Renal cortex interstitium (tissue), 11 donors: ENCODE data around the gene BGN. TPM values are rescaled to one million over a fixed set of nuclear protein-coding genes. Genes with fewer than 3 reads are reported as not detected.
A peak's percentile ranks its signal among the peaks of the same experiment; 100 is the strongest.

Source experiments
- DNase-seq, 11 donors: peaks; one replicate each; pipeline ENCODE4 v3.0.0-alpha.2; 2013; ENCODE audit warnings: low read depth in 9 of 11, low spot score in 4 of 11; ENCODE audit errors: extremely low read depth in 1 of 11
- polyA plus RNA-seq, 3 donors: library from polyadenylated mRNA; unstranded; fragments of 120-200 nt; gene quantifications; one replicate each; pipeline ENCODE4 v1.2.1, GENCODE V29; 2013; ENCODE audit not compliant: insufficient read length in 3 of 3

Gene BGN
- polyA plus RNA-seq, 3 donors: 154 to 178 (median 162) TPM

DNA sequence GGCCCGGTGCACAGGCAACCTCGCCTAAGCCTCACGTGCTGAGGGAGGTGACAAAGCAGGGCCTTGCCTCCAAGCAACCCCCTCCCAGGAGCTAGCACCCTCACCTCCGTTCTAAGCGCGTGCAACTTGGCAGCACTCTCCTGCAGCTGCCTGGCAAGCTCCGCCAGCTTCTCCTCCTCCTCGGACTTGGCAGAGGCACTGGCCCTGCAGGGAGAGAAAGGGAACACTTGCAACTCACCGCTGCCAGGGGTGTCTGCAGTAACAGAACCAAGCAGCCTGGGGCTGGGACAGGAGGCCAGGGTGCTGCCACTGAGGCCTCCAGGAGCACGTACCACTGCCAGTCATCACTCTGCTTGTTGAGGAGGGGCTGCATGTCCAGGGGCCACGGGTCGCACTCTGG is 38.6 kb upstream of the BGN start:
- no peak for DNase-seq

DNA sequence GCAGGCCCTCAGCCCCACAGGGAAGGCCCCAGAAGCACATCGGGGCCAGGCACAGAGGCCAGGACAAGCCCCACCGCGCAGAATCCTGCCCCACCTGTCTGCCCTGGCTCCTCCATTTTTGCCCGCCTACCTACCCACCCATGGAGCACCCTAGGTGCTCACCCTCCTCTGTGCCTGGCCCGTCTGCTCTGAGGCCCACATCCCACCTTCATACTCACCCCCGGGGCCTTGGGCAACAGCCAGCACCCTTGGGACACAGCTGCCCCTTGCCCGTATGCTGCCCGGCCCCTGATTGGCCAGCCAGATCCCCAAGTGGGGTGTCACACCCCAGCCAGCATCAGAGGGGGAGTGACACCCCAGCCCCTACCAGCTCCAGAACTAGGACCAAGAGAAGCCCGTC is 38.1 kb upstream of the BGN start:
- DNase-seq: no peak

DNA sequence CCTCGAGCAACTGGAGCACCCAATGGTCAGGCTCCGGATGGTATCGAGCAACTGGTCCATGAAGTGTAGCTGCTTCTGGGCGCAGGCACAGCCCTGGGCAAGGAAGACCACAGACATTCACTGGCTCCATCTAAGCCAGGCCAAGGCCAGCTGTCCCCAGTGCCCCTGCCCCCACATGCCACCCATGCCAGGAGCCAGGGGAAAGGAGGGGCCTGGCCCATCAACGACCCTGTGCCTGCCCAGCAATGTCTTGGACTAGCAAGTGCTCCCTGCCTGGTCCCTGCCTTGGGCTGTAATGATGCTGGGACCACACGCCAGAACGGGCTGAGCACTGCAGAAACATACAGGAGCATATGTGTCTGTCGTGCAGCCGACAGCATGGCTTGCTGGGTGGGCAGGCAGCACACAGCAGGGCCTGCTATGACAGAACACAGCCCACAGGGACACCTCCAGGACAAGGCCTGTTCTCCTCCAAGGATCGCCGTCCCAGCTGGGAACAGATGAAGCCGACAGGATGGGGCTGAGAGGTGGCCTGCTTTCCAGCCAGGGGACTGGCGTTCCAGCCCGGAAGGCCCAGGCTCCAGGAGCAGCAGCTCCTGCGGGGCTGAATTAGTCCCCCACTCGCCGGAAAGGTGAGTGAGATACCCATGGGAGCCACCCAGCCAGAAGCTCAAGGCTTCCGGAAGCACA is 37.5 kb upstream of the BGN start:
- DNase-seq: no peak

DNA sequence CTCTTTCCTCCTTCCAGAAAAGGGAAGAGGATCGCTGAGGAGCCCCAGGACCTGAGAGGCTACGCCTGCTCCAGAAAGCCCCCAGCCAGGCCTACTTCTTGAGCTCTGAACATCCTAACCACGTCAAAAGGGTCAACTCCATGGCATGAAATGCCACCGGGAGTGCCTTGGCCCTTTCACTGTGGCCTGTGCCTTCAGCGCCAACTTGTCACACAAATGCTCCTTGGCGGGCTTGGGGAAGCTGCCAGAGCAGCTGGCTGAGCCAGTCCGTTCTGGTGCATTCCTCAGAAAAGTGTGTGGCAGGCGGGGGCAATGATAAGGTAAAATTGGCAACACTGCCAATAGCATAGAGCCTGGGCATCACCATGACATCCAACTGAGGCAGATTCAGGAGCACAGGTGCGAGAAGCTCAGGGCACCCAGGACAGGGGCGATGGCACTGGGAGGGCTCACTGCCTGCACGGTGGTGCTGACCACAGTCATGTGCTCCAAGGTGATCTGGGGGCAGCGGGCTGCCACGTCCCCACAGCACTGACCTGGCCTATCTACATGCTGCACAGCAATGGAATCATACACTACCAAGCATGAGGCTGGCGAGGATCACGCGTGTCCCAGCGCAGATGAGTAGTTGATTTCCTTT is 36.8 kb upstream of the BGN start:
- no peak for DNase-seq

DNA sequence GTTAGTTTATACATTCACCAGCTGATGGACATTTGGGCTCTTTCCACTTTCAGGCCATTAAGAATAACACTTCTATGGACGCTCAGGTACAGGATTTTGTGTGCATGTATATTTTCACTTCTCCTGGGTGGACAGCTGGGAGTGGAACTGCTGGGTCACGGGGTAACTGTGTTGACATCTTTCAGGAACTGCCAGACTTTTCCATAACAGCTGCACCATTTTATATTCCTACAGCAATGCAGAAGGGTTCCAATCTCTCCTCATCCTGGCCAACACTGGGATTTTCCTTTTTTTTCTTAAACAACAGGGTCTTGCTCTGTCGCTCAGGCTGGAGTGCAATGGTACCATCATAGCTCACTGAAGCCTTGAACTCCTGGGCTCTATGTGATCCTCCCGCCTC is 36.3 kb upstream of the BGN start:
- no peak for DNase-seq

DNA sequence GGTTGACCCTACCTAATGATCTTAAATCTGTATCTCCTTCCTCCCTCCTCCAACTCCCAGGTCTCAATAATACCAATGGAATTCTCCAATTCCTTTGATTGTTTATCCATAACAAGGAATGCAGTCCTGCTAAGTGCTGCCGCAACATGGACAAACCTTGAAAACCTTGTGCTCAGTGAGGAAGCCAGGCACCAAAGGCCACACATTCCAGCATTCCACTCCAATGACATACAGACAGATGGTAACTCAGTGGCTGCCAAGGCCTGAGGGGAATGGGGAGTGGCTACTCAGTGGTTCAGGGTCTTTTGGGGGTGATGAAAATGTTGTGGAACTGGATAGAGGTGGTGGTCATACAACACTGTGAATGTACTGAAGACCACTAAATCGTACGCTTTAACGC is 34.8 kb upstream of the BGN start:
- no peak for DNase-seq

DNA sequence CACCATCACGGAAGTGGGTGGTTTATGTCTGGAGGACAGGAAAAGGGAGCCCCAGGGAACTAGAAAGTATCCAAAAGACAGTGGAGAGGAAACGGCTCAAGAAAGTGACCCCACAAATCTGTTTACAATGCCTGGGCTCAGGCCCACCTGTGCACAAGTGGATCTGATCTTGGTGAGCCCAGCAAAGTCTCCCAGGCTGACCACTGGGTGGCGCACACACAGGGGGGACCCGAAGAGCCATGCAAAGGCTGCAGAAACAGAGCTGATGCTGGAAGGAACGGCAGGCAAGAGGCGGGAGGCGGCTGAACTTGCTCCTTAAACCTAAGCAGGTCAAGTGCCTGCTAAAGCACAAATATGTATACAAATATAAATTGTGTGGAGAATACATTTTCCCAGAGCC is 34.0 kb upstream of the BGN start:
- DNase-seq: no peak

DNA sequence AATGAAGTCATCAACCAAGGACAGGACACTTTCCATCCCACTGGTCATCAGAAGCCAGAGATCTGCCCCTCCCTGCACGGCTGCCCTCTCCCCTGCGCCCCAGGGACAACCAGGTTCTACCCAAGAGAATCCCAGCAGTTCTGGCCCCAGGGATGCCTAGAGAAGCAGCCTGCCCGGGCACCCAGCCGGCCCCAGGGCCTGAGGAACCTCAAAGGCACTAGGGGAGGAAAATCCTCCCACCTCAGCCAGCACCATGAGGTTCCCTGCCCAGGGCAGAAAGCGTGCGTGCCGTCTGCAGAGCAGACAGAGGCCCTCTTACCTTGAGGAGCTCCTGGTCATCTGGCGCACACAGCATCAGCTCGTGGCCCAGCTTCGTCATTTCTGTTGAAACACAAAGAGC is 32.5 kb upstream of the BGN start:
- DNase-seq: no peak

DNA sequence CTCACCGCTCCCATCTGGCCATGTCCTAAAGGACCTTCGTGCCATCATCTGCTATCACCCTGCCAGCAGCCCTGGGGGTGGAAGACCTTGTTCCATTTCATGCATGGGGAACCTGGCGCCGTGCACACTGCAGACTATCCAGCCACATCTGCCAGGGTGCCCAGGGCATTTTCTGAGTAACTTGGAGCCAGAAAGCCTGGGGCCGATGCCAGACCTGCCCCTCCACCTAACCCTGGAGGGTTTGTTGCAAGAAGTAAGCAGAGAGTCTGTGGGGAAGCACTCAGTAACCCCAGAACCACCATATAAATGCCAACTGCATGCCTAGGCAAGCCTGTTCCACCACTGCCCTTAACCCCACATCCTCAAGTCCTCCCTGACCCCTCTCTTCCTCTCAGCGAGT is 31.7 kb upstream of the BGN start:
- no peak for DNase-seq

DNA sequence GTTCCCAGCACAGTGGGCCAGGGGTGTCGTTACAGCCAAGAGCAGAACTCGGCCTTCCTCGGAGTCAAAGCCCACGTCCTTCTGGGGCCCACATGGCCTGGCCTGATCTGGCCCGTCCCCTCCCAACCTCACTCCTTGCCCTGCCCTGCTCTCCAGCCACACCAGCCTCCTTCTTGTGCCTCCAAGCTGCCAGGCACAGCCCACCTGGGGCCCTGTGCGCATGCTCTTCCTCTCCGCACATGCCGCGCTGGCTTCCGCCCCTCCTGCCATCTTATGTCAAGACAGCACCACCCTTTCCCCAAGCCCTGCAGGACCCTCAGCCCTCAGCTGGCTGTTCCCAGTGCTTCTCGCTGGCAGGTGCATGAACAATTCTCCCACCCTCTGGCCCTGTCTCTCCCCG is 31.2 kb upstream of the BGN start:
- DNase-seq: no peak

DNA sequence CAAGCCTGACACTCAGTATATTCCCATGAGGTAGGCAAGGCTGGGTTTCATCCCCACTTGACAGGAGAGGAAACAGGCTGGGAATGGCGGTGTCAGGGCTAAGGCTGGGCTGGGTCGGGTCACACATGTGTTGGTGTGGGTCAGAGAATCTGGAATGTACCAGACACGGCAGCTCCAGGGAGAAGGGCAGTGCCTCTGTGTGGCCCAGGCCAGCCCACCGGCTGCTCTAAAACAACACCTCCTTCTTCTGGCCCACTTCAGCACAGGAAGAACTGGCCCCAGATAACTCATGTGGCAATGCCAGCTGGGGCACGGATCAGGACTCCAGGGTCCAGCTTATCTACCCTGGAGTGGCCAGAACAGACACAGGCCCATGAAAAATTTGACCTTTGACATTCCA is 30.7 kb upstream of the BGN start:
- no peak for DNase-seq

DNA sequence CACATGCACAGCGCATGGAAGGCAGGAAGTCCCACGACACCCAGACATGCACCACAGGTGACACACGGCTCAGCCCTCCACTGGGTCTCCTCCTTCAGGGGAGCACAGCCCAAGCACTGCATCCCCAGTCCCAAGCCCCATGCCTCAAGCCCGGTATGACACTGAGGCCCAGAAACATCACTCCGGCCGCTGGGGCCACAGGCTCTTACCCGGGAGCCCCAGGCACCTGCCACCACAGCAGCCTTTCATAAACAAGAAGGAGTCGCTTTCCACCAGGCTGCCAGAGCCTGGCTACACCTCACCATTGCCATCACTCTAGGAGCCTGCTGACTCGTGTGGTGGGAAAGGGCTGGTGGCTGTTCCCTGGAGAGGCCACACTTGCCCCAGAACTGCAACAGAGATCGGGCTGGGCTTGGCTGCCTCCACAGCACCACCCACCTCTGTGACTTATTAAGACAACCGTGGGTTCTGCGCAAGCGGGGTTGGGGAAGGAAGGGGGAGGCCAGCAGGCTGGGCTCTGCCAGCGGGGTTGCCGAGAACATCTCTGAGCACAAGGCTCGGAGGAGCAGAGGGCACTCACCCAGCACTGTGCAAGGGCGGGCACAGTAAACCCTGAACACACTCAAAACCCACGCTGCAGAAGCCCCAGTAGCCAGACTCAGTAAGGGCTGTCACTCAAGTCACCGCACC is 28.9 kb upstream of the BGN start:
- no peak for DNase-seq

DNA sequence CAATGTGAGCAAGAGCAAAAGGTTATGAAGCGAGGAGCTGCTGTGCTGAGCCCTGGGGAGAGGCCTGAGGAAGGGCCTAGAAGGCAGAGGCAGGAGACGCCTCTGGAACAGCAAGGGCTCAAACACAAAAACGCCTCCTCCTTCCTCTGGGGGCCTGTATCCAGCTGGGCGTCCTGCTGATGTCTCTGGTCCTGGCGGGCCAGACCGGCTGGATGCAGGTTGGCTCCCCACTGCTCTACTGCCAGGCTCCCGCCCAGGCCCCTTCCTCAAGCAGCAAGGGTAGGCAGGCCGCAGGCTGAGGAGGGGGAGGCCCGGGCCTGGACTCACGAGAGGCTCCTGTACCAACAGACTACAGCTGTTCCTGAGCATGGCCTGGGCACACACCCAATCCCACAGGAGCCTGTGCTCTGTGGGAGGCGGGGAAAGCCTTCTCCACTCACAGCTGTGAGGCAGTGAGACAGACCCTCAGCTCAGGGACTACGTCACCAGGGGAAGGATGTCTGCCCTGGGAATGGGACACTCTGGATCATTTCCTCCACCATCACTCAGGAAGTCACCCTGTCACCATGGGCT is 26.7 kb upstream of the BGN start:
- no peak for DNase-seq

DNA sequence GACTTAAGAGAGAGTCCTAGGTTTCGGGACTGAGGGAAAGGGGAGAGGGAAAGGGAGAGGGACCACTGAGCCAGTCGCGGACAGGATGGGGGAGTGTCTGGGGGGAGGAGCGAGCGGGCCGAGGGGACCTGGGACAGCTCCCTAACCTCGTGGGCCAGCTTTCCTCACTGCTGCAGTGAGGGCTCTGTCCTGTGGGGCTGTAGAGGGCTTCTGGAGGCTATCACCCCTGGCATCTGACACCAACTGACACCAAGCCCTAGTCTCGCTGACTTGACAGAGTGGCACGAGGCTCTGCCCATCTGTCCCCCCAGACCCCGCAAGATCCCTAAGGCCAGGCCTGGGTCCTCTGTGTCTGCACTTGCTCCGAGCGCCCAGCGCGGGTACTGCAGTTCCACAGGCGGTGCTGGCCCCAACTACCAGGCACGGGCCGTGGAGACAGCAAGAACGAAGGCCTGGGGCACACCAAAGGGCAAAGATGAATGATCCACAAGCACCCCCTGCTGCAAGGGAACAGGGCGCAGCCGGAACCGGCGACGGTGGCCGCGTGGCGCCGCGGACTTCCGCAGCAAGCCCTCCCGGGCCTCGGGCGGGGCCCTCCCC is 24.9 kb upstream of the BGN start:
- no peak for DNase-seq

DNA sequence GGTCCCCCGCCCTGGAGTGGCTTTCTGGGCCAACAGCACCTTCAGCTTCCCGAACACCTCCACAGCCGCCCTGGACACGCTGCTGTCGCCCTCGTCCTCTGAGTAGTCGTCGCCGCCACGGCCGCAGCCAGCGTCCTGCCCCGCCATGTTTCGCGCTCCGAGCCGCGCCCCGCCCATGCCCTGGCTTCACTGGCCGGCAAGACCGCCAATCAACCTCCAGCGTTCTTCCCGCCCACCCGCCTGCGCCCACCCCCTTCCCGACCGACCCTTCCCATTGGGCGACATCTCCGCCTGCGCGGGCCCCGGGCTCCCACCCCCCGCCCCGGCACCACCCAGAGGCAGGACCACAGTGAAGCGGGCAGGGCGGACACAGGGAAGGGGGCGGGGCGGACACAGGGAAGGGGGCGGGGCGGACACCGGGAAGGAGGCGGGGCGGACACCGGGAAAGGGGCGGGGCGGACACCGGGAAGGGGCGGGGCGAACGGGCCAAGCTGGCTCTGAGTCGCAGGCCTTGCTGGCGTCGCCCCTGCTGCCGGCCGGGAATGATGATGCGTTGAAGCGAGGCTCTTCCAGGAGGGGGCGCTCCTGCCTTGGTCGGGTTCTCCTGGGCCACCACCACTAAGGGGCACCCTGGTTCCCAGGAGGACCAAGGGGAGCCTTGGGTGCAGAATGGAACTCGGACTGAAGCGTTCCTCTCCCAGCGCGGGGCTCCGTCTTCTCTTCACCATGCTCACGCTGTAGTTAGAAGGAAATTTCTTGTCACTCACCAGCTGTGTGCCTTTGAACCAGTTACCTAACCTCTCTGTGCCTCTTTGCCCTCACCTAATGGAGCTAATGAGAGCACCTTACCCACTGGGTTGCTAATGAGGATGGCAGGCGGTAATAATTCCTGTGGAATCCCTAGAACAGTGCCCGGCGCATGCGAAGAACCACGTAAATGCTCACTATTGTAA is 24.1 kb upstream of the BGN start, which contains the start of gene HAUS7:
Gene HAUS7 (minus strand): TSS at position 166 of the 953 bp plus-strand sequence. CDS start 19 bp downstream, at position 147.
- peak in 10 of 11 donors; percentile 61 to 86 (median 76) for DNase-seq

DNA sequence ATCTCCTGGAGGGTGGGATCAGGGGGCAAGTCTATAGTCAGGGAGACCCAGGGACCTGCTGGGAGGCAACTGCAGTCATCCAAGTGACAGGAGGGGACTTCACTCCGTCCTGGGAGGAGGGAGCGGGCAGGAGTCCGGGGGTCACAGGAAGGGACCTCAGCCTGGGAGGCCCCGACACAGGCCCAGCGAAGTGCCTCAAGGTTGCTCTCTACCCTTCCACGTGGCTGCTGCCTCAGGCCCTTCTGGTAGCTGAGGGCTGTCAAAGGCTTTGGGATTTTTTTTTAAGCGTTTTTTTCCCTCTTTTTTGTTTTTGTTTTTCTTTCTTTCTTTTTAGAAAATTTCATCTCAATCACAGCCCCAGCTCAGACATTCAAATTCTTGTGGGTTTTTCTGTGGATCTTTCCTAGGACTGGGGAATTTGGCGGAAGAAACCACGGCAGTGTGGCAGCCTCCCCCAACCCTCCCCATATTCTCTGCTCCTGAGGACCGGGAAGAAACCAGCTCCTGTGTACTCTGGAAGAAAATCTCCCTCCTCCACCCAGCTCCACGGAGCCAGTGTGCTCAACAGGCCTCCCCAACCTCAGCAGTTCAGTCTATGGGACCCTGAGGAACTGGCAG is 23.0 kb upstream of the BGN start:
- DNase-seq: no peak

DNA sequence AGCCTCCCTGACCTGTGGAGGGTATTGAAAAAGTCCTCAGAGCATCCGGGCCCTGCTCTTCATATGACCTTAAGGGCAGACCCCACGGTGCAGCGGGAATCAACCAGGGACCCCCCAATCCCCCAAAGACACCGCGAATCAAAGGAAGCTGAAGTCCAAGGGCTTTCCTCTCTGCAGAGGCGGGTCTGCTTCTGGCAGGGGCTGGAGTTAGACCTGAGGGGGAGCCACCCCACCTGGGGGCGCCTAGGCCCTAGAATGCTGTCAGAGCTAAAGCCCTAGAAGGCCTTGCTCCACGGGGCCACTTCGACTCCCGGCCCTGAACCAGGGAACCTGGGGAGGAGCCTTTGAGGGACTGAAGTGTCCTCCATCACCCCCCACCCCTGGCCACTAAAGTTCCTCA is 21.7 kb upstream of the BGN start:
- DNase-seq: no peak

DNA sequence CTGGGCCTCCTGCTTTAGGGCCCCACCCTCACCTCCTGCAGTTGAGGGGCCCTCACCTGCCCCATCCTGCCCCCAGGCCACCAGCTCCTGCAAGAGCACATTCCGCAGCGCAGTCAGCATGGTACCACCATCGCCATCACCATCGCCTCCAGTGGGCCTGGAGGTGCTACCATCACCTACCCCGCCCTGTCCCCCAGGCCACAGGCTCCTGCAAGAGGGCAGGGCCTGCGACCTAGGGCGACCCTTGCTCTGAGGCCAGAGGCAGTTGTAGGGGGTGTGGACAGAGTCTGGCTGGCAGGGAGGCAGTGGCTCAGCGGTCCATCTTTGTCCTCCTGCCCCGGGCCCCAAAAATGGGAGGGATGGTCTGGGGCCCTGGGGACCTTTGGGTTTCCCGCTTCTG is 20.5 kb upstream of the BGN start:
- no peak for DNase-seq
